Fibroblast of skin of back (primary cell): ENCODE measurements around the gene AURKAIP1.
A peak's percentile ranks its signal among the peaks of the same experiment; 100 is the strongest.
"Not testable (repeated sequence)": the region's sequence is repeated elsewhere in the genome, so short reads cannot be mapped to it uniquely, and the experiment has no call there.

Source experiments
- DNase-seq: peaks from one replicate; pipeline ENCODE4 v3.0.0-alpha.2; 2013

Gene AURKAIP1

GRCh38 chr1:1385339-1385738, 10.3 kb upstream of the AURKAIP1 start:
- DNase-seq, result not testable (repeated sequence)

- no peak for DNase-seq
These were observed 6.3 kb upstream of the AURKAIP1 start for GRCh38 chr1:1381294-1381693.

GRCh38 chr1:1380860-1381259, 5.9 kb upstream of the AURKAIP1 start:
- no peak for DNase-seq

GRCh38 chr1:1377540-1378205, 2.7 kb upstream of the AURKAIP1 start:
- no peak for DNase-seq

- no peak for DNase-seq
These were observed 1.7 kb upstream of the AURKAIP1 start for GRCh38 chr1:1376551-1377226.

- no peak for DNase-seq
These were observed 448 bp downstream of the AURKAIP1 start for GRCh38 chr1:1374589-1374928.

- no peak for DNase-seq
These were observed 1.0 kb downstream of the AURKAIP1 start for GRCh38 chr1:1373815-1374588.

GRCh38 chr1:1373051-1373814, 1.8 kb downstream of the AURKAIP1 start:
- no peak for DNase-seq

GRCh38 chr1:1371746-1372711, 3.0 kb downstream of the AURKAIP1 start:
- peak; percentile 42 for DNase-seq

- DNase-seq, result no peak
These were observed 3.7 kb downstream of the AURKAIP1 start for GRCh38 chr1:1371364-1371745.

- DNase-seq, result no peak
These were observed 4.2 kb downstream of the AURKAIP1 start for GRCh38 chr1:1370771-1371300.

- not testable (repeated sequence) for DNase-seq
These were observed 4.9 kb downstream of the AURKAIP1 start for GRCh38 chr1:1370094-1370493.

- DNase-seq, result no peak
These were observed 7.7 kb downstream of the AURKAIP1 start for GRCh38 chr1:1367315-1367714.

- DNase-seq, result no peak
These were observed 8.3 kb downstream of the AURKAIP1 start for GRCh38 chr1:1366699-1367066.

GRCh38 chr1:1365875-1366698, 8.9 kb downstream of the AURKAIP1 start:
- no peak for DNase-seq

- no peak for DNase-seq
These were observed 10.7 kb downstream of the AURKAIP1 start for GRCh38 chr1:1364266-1364665.

GRCh38 chr1:1361982-1362423, 13.0 kb downstream of the AURKAIP1 start:
- peak; percentile 91 for DNase-seq

GRCh38 chr1:1361233-1361981, 13.6 kb downstream of the AURKAIP1 start:
- peak; percentile 28 for DNase-seq

GRCh38 chr1:1360506-1361169, 14.4 kb downstream of the AURKAIP1 start:
- DNase-seq, result peak; percentile 97
